Neural cell (in vitro differentiated cells): ENCODE results near the gene TNKS1BP1. TPM values are rescaled to one million over a fixed set of nuclear protein-coding genes. Genes with fewer than 3 reads are reported as not detected.

Experiments
- H2AFZ ChIP-seq: fragments of 200-600, 300-800 bp; sonication (generic), shearing (Covaris generic); 2 replicates; pipeline ENCODE4 v1.6.0; 2014; ENCODE audit warnings: low read depth, mild to moderate bottlenecking, antibody characterized with exemption, low read length, moderate library complexity
- H3F3A ChIP-seq: fragments of 200-600 bp; shearing (Covaris generic); 2 replicates; pipeline ENCODE4 v1.6.1; 2016; ENCODE audit warnings: mild to moderate bottlenecking, moderate library complexity, mixed read lengths, antibody characterized with exemption, low read length; ENCODE audit not compliant: insufficient read depth, poor library complexity, severe bottlenecking
- H3K27ac ChIP-seq: fragments of 200-600, 300-800 bp; sonication (generic), shearing (Covaris generic); 2 replicates; pipeline ENCODE4 v1.5.1; 2014; ENCODE audit warnings: mild to moderate bottlenecking, low read length, moderate library complexity
- H3K27me3 ChIP-seq: fragments of 300-800, 200-600 bp; sonication (generic), shearing (Covaris generic); 2 replicates; pipeline ENCODE4 v1.6.0; 2014; ENCODE audit warnings: mild to moderate bottlenecking, low read depth, low read length, moderate library complexity; ENCODE audit not compliant: insufficient read depth
- H3K36me3 ChIP-seq: fragments of 300-800, 200-600 bp; sonication (generic), shearing (Covaris generic); 2 replicates; pipeline ENCODE4 v1.5.1; 2014; ENCODE audit warnings: mild to moderate bottlenecking, antibody characterized with exemption, low read length, moderate library complexity; ENCODE audit not compliant: insufficient read depth
- H3K4me2 ChIP-seq: fragments of 300-800, 200-600 bp; sonication (generic), shearing (Covaris generic); 2 replicates; pipeline ENCODE4 v1.6.0; 2014; ENCODE audit warnings: mild to moderate bottlenecking, low read length
- H3K4me3 ChIP-seq: fragments of 300-800, 200-600 bp; sonication (generic), shearing (Covaris generic); 2 replicates; pipeline ENCODE4 v1.5.1; 2014; ENCODE audit warnings: mild to moderate bottlenecking, low read length, moderate library complexity
- H3K79me2 ChIP-seq: fragments of 200-600 bp; shearing (Covaris generic); replicated peaks from 2 replicates; pipeline ENCODE4 v1.6.0; 2014; ENCODE audit warnings: mild to moderate bottlenecking, low read length, moderate library complexity; ENCODE audit not compliant: insufficient read depth
- H3K9ac ChIP-seq: fragments of 300-800, 200-600 bp; sonication (generic), shearing (Covaris generic); 2 replicates; pipeline ENCODE4 v1.6.1; 2016; ENCODE audit warnings: mild to moderate bottlenecking, low read length, mixed read lengths
- H3K9me2 ChIP-seq: fragments of 200-600 bp; shearing (Covaris generic); 2 replicates; pipeline ENCODE4 v1.6.1; 2016; ENCODE audit warnings: mild to moderate bottlenecking, low read length, mixed read lengths; ENCODE audit not compliant: insufficient read depth
- H3K9me3 ChIP-seq: fragments of 200-600, 300-800 bp; sonication (generic), shearing (Covaris generic); 2 replicates; pipeline ENCODE4 v1.6.1; 2016; ENCODE audit warnings: mild to moderate bottlenecking, mixed run types, low read length, moderate library complexity, mixed read lengths
- H4K20me1 ChIP-seq: fragments of 200-600 bp; shearing (Covaris generic); 2 replicates; pipeline ENCODE4 v1.6.1; 2016; ENCODE audit warnings: mild to moderate bottlenecking, mixed run types; ENCODE audit not compliant: insufficient read depth
- CTCF ChIP-seq: fragments of 450-650 bp; IDR thresholded peaks from 2 replicates; pipeline ENCODE4 v1.5.1; 2014; ENCODE audit warnings: antibody characterized with exemption, mild to moderate bottlenecking, moderate library complexity; ENCODE audit not compliant: poor library complexity, severe bottlenecking
- EP300 ChIP-seq: fragments of 450-650 bp; conservative IDR thresholded peaks from 2 replicates; pipeline ENCODE4 v1.6.1; 2014; ENCODE audit warnings: antibody characterized with exemption, mild to moderate bottlenecking, moderate library complexity; ENCODE audit not compliant: poor library complexity, severe bottlenecking
- EZH2 ChIP-seq: fragments of 200-600, 300-800 bp; shearing (Covaris generic), sonication (generic); IDR thresholded peaks from 2 replicates; pipeline ENCODE4 v1.6.1; 2014; ENCODE audit warnings: antibody characterized with exemption, low read length, borderline replicate concordance, mild to moderate bottlenecking; ENCODE audit not compliant: insufficient read depth, poor library complexity, severe bottlenecking
- MXI1 ChIP-seq: fragments of 450-650 bp; conservative IDR thresholded peaks from 2 replicates; pipeline ENCODE4 v1.6.1; 2014; ENCODE audit warnings: antibody characterized with exemption, mild to moderate bottlenecking; ENCODE audit not compliant: poor library complexity, severe bottlenecking
- POLR2AphosphoS5 ChIP-seq: IDR thresholded peaks from 2 replicates; pipeline ENCODE4 v1.6.1; 2012
- RAD21 ChIP-seq: fragments of 450-650 bp; conservative IDR thresholded peaks from 2 replicates; pipeline ENCODE4 v1.6.1; 2014; ENCODE audit warnings: antibody characterized with exemption, mild to moderate bottlenecking, moderate library complexity
- SMC3 ChIP-seq: fragments of 450-650 bp; conservative IDR thresholded peaks from 2 replicates; pipeline ENCODE4 v1.6.1; 2014; ENCODE audit warnings: antibody characterized with exemption, mild to moderate bottlenecking, moderate library complexity; ENCODE audit not compliant: poor library complexity
- TAF1 ChIP-seq: IDR thresholded peaks from 2 replicates; pipeline ENCODE4 v1.6.1; 2012; ENCODE audit warnings: low read depth
- polyA plus RNA-seq: library from polyadenylated mRNA; depleted of rRNA; stranded (reverse); fragments of >200 nt; gene quantifications from 2 replicates; pipeline ENCODE4 v1.2.3, GENCODE V29; 2014
- TF ChIP-seq, protein P1 (sequence below): IDR thresholded peaks from 2 replicates; pipeline ENCODE4 v1.6.1; 2012; ENCODE audit warnings: borderline replicate concordance

TNKS1BP1 gene
- polyA plus RNA-seq, 1 donor from 2014 or later = 8.9 TPM

- Histone ChIP-seq H3K9me2 (no peaks in the 10 kb centered on the region), H3K9ac (no peak overlapping the region), H2AFZ (no peak overlapping the region), H3K4me2 (no peak overlapping the region), H3K79me2 (no peaks in the 10 kb centered on the region), H3K9me3 (no peaks in the 10 kb centered on the region), H4K20me1 (no peaks in the 10 kb centered on the region), H3K4me3 (no peak overlapping the region), H3F3A (no peaks in the 10 kb centered on the region), H3K36me3 (peaks cover 6% of the 10 kb centered on the region), H3K27me3 (no peaks in the 10 kb centered on the region), H3K27ac (no peak overlapping the region)
- no peak for TF ChIP-seq MXI1
- no peak for TF ChIP-seq SMC3
- no peak for TF ChIP-seq EP300
- TF ChIP-seq CTCF = no peak
- no peak for TF ChIP-seq TAF1
- TF ChIP-seq POLR2AphosphoS5 = no peak
- TF ChIP-seq EZH2 = no peak
- TF ChIP-seq, protein P1, sequence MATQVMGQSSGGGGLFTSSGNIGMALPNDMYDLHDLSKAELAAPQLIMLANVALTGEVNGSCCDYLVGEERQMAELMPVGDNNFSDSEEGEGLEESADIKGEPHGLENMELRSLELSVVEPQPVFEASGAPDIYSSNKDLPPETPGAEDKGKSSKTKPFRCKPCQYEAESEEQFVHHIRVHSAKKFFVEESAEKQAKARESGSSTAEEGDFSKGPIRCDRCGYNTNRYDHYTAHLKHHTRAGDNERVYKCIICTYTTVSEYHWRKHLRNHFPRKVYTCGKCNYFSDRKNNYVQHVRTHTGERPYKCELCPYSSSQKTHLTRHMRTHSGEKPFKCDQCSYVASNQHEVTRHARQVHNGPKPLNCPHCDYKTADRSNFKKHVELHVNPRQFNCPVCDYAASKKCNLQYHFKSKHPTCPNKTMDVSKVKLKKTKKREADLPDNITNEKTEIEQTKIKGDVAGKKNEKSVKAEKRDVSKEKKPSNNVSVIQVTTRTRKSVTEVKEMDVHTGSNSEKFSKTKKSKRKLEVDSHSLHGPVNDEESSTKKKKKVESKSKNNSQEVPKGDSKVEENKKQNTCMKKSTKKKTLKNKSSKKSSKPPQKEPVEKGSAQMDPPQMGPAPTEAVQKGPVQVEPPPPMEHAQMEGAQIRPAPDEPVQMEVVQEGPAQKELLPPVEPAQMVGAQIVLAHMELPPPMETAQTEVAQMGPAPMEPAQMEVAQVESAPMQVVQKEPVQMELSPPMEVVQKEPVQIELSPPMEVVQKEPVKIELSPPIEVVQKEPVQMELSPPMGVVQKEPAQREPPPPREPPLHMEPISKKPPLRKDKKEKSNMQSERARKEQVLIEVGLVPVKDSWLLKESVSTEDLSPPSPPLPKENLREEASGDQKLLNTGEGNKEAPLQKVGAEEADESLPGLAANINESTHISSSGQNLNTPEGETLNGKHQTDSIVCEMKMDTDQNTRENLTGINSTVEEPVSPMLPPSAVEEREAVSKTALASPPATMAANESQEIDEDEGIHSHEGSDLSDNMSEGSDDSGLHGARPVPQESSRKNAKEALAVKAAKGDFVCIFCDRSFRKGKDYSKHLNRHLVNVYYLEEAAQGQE = no peak
- TF ChIP-seq RAD21 = no peak
Measured at GRCh38 chr11:57301711-57302423, 22.9 kb downstream of the TNKS1BP1 start.

- no peak overlapping the region for H3K9ac ChIP-seq
- no peak for TF ChIP-seq POLR2AphosphoS5
- no peaks in the 10 kb centered on the region for H3K9me3 ChIP-seq
- no peaks in the 10 kb centered on the region for H3K27me3 ChIP-seq
- H2AFZ ChIP-seq = no peak overlapping the region
- H3K79me2 ChIP-seq = no peaks in the 10 kb centered on the region
- no peaks in the 10 kb centered on the region for H3F3A ChIP-seq
- H4K20me1 ChIP-seq = no peaks in the 10 kb centered on the region
- H3K9me2 ChIP-seq = no peaks in the 10 kb centered on the region
- peaks cover 6% of the 10 kb centered on the region for H3K36me3 ChIP-seq
- H3K4me2 ChIP-seq = no peak overlapping the region
- H3K27ac ChIP-seq = no peak overlapping the region
- no peak overlapping the region for H3K4me3 ChIP-seq
Measured at GRCh38 chr11:57300785-57301184, 24.0 kb downstream of the TNKS1BP1 start.
